Astrocyte of the spinal cord (primary cell): Measurements from ENCODE around the gene GYS1.

Experiments used
- DNase-seq: peaks from one replicate; pipeline ENCODE4 v3.0.0; 2011; ENCODE audit warnings: low read depth, low spot score
- H3K4me3 ChIP-seq: 2 replicates; pipeline ENCODE4 v1.5.1; 2011; ENCODE audit warnings: low read depth, mild to moderate bottlenecking, low read length, moderate library complexity
- CTCF ChIP-seq: IDR thresholded peaks from 2 replicates; pipeline ENCODE4 v1.5.1; 2012; ENCODE audit warnings: low read depth, mild to moderate bottlenecking, low read length, inconsistent platforms
- in situ Hi-C: cut with HindIII; loops from 2 replicates; pipeline ENCODE4 v1.10.0; 2017; ENCODE audit warnings: low sequenced_read_pairs

GYS1 gene

DNA sequence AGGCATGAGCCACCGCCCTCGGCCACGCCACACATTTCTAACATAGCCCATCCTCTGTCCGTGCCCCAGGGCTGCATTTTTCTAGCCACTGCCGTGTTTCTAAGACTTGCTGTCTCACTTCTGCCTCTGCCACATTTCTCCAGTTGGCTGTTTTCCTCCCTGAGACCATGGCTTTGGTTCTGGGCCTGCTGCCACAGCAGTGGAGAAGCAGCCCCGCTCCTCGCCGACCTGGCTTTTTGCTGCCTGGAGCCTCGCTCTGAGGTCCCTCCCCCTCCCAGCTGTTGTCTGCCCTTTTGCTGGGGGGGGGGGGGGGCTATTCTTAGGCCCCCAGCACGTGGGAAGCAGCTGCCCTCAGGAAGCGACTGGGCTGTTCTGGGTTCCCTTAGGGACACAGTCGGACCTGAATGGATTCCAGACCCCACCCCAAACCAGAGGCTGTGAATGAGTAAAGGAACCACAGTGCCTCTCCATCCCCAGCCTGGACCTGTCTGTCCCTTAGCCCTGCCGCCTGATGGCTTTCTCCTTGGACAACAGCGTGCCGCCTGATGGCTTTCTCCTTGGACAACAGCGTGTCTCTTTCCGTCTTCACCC lies 3.3 kb downstream of the GYS1 start:
- in situ Hi-C loops, result no loop called here
- DNase-seq, result no peak
- no peak for TF ChIP-seq CTCF
- no peak overlapping the region for H3K4me3 ChIP-seq

DNA sequence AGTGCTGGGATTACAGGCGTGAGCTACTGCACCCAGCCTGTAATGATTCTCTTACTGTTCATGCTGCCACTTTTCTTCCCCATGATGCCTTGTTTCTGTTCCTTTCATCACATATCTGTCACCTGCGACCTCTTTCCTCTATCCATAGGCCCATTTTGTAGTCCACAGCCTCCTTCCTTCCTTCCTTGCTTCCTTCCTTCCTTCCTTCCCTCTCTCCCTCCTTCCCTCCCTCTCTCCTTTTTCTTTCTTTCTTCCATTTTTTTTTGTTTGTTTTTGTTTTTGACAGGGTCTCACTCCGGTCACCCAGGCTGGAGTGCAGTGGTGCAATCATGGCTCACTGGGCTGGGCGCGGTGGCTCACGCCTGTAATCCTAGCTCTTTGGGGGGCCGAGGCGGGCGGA lies 4.2 kb downstream of the GYS1 start:
- H3K4me3 ChIP-seq, result no peak overlapping the region
- DNase-seq, result no peak
- TF ChIP-seq CTCF, result no peak
- in situ Hi-C loops, result no loop called here

GRCh38 chr19:48988286-48988685 lies 4.8 kb downstream of the GYS1 start:
- TF ChIP-seq CTCF, result no peak
- in situ Hi-C loops, result no loop called here
- DNase-seq, result no peak
- H3K4me3 ChIP-seq, result no peak overlapping the region

DNA sequence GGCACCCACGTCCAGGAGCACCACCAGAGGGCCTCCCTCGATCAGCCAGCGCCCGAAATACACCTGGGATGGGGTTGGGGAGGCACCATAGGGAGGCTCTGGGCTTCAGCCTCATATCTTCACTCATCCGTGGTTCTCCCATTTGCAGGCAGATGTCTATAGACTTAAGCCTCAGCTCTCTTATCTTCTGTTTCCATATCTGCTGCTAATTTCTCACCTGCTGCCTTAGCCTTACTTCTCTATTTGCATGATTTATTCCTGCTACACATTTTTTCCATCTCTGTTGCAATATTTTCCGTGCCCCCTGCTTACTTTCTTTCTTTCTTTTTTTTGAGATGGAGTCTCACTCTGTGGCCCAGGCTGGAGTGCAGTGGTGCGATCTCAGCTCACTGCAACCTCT lies 5.8 kb downstream of the GYS1 start:
- DNase-seq, result no peak
- in situ Hi-C loops, result no loop called here
- no peak overlapping the region for H3K4me3 ChIP-seq
- TF ChIP-seq CTCF, result no peak

- in situ Hi-C loops, result no loop called here
- H3K4me3 ChIP-seq, result no peak overlapping the region
- no peak for DNase-seq
- TF ChIP-seq CTCF, result no peak
Observed at GRCh38 chr19:48986211-48986610, 6.9 kb downstream of the GYS1 start.

DNA sequence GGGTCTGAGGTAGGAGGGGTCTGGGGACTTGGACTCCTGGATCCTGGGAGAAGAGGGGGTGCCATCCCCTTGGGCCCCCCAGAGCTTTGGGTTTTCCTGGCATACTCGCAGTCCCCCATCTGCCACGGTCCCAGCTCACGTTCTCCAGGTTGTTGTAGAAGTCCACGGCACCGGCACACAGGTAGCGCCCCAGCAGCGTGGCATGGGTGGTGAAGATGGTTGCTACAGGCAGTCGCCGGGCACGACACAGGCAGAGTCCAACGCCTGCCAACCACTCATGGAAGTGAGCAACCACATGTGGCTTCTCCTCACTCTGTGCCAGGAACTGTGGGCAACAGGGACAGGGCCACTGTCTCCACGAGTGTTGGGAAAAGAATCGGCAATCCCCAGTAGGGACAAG lies 7.4 kb downstream of the GYS1 start:
- in situ Hi-C loops, result no loop called here
- no peak overlapping the region for H3K4me3 ChIP-seq
- DNase-seq, result no peak
- TF ChIP-seq CTCF, result no peak

- no peak overlapping the region for H3K4me3 ChIP-seq
- no peak for TF ChIP-seq CTCF
- no peak for DNase-seq
- in situ Hi-C loops, result no loop called here
Observed at GRCh38 chr19:48982280-48982679, 10.8 kb downstream of the GYS1 start.
